SK-N-SH treated with all-trans-retinoic acid at 6 μM for 48 hours (cell line): Measurements from ENCODE around the gene EFNA1.
A peak's percentile ranks its signal among the peaks of the same experiment; 100 is the strongest.

ENCODE experiments used
- ATAC-seq: fragments of 200-7000 bp; cut with Tn5 transposase; 3 replicates; pipeline ENCODE4 v1.9.1; 2020; ENCODE audit warnings: mild to moderate bottlenecking, moderate library complexity
- ARNTL ChIP-seq: fragments of 450-650 bp; formaldehyde crosslinking; IDR thresholded peaks from 2 replicates; pipeline ENCODE4 v1.5.0; 2020; ENCODE audit warnings: low read depth, mild to moderate bottlenecking, moderate library complexity, borderline replicate concordance
- BACH2 ChIP-seq: fragments of 250-450 bp; sonication (Bioruptor Pico); IDR thresholded peaks from 2 replicates; pipeline ENCODE4 v1.9.0; 2021; ENCODE audit warnings: mild to moderate bottlenecking, borderline replicate concordance
- CREB5 ChIP-seq: fragments of 250-450 bp; sonication (Bioruptor Pico); IDR thresholded peaks from 2 replicates; pipeline ENCODE4 v1.5.1; 2020; ENCODE audit warnings: low read depth, mild to moderate bottlenecking, moderate library complexity
- CSRNP3 ChIP-seq: fragments of 250-450 bp; sonication (Bioruptor Pico); IDR thresholded peaks from 2 replicates; pipeline ENCODE4 v1.5.1; 2021; ENCODE audit warnings: mild to moderate bottlenecking, moderate library complexity
- ESRRG ChIP-seq: fragments of 250-450 bp; sonication (Bioruptor Pico); IDR thresholded peaks from 2 replicates; pipeline ENCODE4 v1.6.1; 2021; ENCODE audit warnings: mild to moderate bottlenecking
- ISL1 ChIP-seq: fragments of 250-450 bp; sonication (Bioruptor Pico); IDR thresholded peaks from 2 replicates; pipeline ENCODE4 v2.1.2; 2022; ENCODE audit warnings: mild to moderate bottlenecking, moderate library complexity
- OSR1 ChIP-seq: fragments of 250-450 bp; sonication (Bioruptor Pico); IDR thresholded peaks from 2 replicates; pipeline ENCODE4 v1.8.0; 2022; ENCODE audit warnings: moderate library complexity, mild to moderate bottlenecking, inconsistent platforms
- POU6F1 ChIP-seq: fragments of 250-450 bp; sonication (Bioruptor Pico); IDR thresholded peaks from 2 replicates; pipeline ENCODE4 v1.8.0; 2021; ENCODE audit warnings: low read depth, mild to moderate bottlenecking, moderate library complexity, borderline replicate concordance
- PPARA ChIP-seq: fragments of 250-450 bp; sonication (Bioruptor Pico); IDR thresholded peaks from 2 replicates; pipeline ENCODE4 v1.5.0; 2020; ENCODE audit warnings: mild to moderate bottlenecking, borderline replicate concordance
- RARB ChIP-seq: fragments of 250-450 bp; sonication (Bioruptor Pico); IDR thresholded peaks from 2 replicates; pipeline ENCODE4 v1.8.0; 2021; ENCODE audit warnings: mild to moderate bottlenecking, moderate library complexity
- SNAI2 ChIP-seq: fragments of 250-450 bp; sonication (Bioruptor Pico); IDR thresholded peaks from 2 replicates; pipeline ENCODE4 v1.5.0; 2020; ENCODE audit warnings: mild to moderate bottlenecking, moderate library complexity
- TSHZ2 ChIP-seq: fragments of 250-450 bp; sonication (Bioruptor Pico); IDR thresholded peaks from 2 replicates; pipeline ENCODE4 v1.5.0; 2020; ENCODE audit warnings: mild to moderate bottlenecking, moderate library complexity
- ZC3H10 ChIP-seq: fragments of 250-450 bp; sonication (Bioruptor Pico); IDR thresholded peaks from 2 replicates; pipeline ENCODE4 v1.5.1; 2021; ENCODE audit warnings: mild to moderate bottlenecking, moderate library complexity
- ZFP3 ChIP-seq: fragments of 250-450 bp; sonication (Bioruptor Pico); IDR thresholded peaks from 2 replicates; pipeline ENCODE4 v1.5.0; 2020; ENCODE audit warnings: mild to moderate bottlenecking, moderate library complexity
- ZFP30 ChIP-seq: fragments of 450-650 bp; formaldehyde crosslinking; IDR thresholded peaks from 2 replicates; pipeline ENCODE4 v1.5.0; 2022; ENCODE audit warnings: mild to moderate bottlenecking, moderate library complexity
- ZNF70 ChIP-seq: fragments of 450-650 bp; formaldehyde crosslinking; IDR thresholded peaks from 2 replicates; pipeline ENCODE4 v1.5.0; 2020; ENCODE audit warnings: mild to moderate bottlenecking, moderate library complexity

The EFNA1 gene

GRCh38 chr1:155127967-155128754 lies 485 bp downstream of the EFNA1 start:
- peak; percentile 45 for ATAC-seq
- no peak for TF ChIP-seq CREB5 (CRISPR knock-in tag)
- TF ChIP-seq ZNF70 = peak; percentile 98

GRCh38 chr1:155128755-155129473 lies 1.2 kb downstream of the EFNA1 start:
- ATAC-seq = peak; percentile 21
- TF ChIP-seq ZFP30 (CRISPR knock-in tag) (no peak), PPARA (CRISPR knock-in tag) (no peak), TSHZ2 (CRISPR knock-in tag) (no peak), ARNTL (CRISPR knock-in tag) (no peak), ISL1 (no peak), RARB (CRISPR knock-in tag) (no peak), CREB5 (CRISPR knock-in tag) (no peak), BACH2 (no peak), ZFP3 (no peak)
- TF ChIP-seq, all 23 proteins: peak for 0

- no peak for TF ChIP-seq SNAI2
- TF ChIP-seq CSRNP3 = no peak
- TF ChIP-seq ISL1 = no peak
- no peak for TF ChIP-seq ARNTL (CRISPR knock-in tag)
- no peak for TF ChIP-seq OSR1 (CRISPR knock-in tag)
- TF ChIP-seq RARB (CRISPR knock-in tag) = no peak
- no peak for TF ChIP-seq ZFP3
- TF ChIP-seq ZFP30 (CRISPR knock-in tag) = no peak
- no peak for TF ChIP-seq BACH2
- no peak for TF ChIP-seq ESRRG (CRISPR knock-in tag)
- TF ChIP-seq POU6F1 (CRISPR knock-in tag) = no peak
- TF ChIP-seq ZC3H10 = no peak
- TF ChIP-seq ZNF70 = no peak
- TF ChIP-seq CREB5 (CRISPR knock-in tag) = no peak
- ATAC-seq = no peak
Observed at GRCh38 chr1:155130272-155131006, 2.8 kb downstream of the EFNA1 start.
